Loucy (cell line): ENCODE measurements around the gene NOX5.

Experiments used
- H2AFZ ChIP-seq: fragments of 200-600 bp; sonication (generic); 2 replicates; pipeline ENCODE4 v1.6.0; 2016; ENCODE audit warnings: antibody characterized with exemption, mild to moderate bottlenecking, low read length, moderate library complexity
- H3F3A ChIP-seq: fragments of 200-600 bp; 2 replicates; pipeline ENCODE4 v1.6.0; 2016; ENCODE audit warnings: antibody characterized with exemption, low read depth, mild to moderate bottlenecking
- H3K27me3 ChIP-seq: fragments of 200-600 bp; sonication (generic); 2 replicates; pipeline ENCODE4 v1.6.1; 2014; ENCODE audit warnings: low read length, mild to moderate bottlenecking; ENCODE audit not compliant: insufficient read depth, poor library complexity, severe bottlenecking
- H3K36me3 ChIP-seq: fragments of 200-600 bp; sonication (generic); 2 replicates; pipeline ENCODE4 v1.6.1; 2016; ENCODE audit warnings: low read length; ENCODE audit not compliant: insufficient read depth
- H3K4me1 ChIP-seq: fragments of 200-600 bp; sonication (generic); 2 replicates; pipeline ENCODE4 v1.5.1; 2014; ENCODE audit warnings: low read length, mild to moderate bottlenecking; ENCODE audit not compliant: insufficient read depth, poor library complexity, severe bottlenecking
- H3K4me2 ChIP-seq: fragments of 200-600 bp; sonication (generic); 2 replicates; pipeline ENCODE4 v1.6.0; 2014; ENCODE audit warnings: antibody characterized with exemption, low read length, low read depth, mild to moderate bottlenecking; ENCODE audit not compliant: poor library complexity, severe bottlenecking
- H3K4me3 ChIP-seq: fragments of 200-600 bp; sonication (generic); 2 replicates; pipeline ENCODE4 v1.5.1; 2014; ENCODE audit warnings: low read length, mild to moderate bottlenecking, mixed read lengths; ENCODE audit not compliant: poor library complexity, severe bottlenecking
- H3K79me2 ChIP-seq: fragments of 200-600 bp; sonication (generic); 2 replicates; pipeline ENCODE4 v1.6.1; 2014; ENCODE audit warnings: low read length; ENCODE audit not compliant: insufficient read depth
- H3K9ac ChIP-seq: fragments of 200-600 bp; sonication (generic); 2 replicates; pipeline ENCODE4 v1.6.0; 2014; ENCODE audit warnings: mild to moderate bottlenecking, low read depth, low read length, moderate library complexity; ENCODE audit not compliant: poor library complexity, severe bottlenecking
- H3K9me2 ChIP-seq: fragments of 200-600 bp; sonication (generic); replicated peaks from 2 replicates; pipeline ENCODE4 v1.6.1; 2016; ENCODE audit warnings: low read depth, low read length, mixed read lengths
- H3K9me3 ChIP-seq: fragments of 200-600 bp; sonication (generic); 2 replicates; pipeline ENCODE4 v1.6.1; 2014; ENCODE audit warnings: mild to moderate bottlenecking, antibody characterized with exemption, low read length, low read depth; ENCODE audit not compliant: insufficient read depth
- H4K20me1 ChIP-seq: fragments of 200-600 bp; sonication (generic); 2 replicates; pipeline ENCODE4 v1.6.0; 2014; ENCODE audit warnings: antibody characterized with exemption, low read length, mild to moderate bottlenecking; ENCODE audit not compliant: insufficient read depth, poor library complexity, severe bottlenecking
- EZH2phosphoT487 ChIP-seq: fragments of 200-600 bp; IDR thresholded peaks from 2 replicates; pipeline ENCODE4 v1.6.1; 2018; ENCODE audit warnings: antibody characterized with exemption, mild to moderate bottlenecking, moderate library complexity, borderline replicate concordance
- TF ChIP-seq, protein P1 (sequence below): fragments of 200-600 bp; sonication (generic); conservative IDR thresholded peaks from 2 replicates; pipeline ENCODE4 v1.5.1; 2014; ENCODE audit warnings: mild to moderate bottlenecking, antibody characterized with exemption, low read length

NOX5 gene

DNA sequence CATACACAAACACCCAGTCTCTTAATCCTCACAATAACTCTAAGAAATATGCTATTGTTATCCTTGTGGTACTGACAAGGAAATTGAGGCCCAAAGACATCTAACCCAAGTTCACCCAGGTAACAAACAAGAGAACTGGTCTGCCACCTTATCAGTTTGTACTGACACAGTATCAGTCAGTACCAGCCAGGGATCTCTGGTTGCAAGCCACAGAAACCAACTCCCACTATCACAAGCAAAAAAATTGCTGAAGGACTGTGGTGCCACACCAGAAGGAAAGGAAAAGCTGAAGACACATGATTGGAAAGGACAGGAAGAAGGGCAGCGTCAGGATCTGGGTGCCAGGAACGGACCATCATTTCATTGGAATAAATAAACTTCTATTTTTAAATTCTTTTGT, 82.1 kb downstream of the NOX5 start:
- TF ChIP-seq, protein P1, sequence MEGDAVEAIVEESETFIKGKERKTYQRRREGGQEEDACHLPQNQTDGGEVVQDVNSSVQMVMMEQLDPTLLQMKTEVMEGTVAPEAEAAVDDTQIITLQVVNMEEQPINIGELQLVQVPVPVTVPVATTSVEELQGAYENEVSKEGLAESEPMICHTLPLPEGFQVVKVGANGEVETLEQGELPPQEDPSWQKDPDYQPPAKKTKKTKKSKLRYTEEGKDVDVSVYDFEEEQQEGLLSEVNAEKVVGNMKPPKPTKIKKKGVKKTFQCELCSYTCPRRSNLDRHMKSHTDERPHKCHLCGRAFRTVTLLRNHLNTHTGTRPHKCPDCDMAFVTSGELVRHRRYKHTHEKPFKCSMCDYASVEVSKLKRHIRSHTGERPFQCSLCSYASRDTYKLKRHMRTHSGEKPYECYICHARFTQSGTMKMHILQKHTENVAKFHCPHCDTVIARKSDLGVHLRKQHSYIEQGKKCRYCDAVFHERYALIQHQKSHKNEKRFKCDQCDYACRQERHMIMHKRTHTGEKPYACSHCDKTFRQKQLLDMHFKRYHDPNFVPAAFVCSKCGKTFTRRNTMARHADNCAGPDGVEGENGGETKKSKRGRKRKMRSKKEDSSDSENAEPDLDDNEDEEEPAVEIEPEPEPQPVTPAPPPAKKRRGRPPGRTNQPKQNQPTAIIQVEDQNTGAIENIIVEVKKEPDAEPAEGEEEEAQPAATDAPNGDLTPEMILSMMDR: no peak
- TF ChIP-seq EZH2phosphoT487: no peak
- Histone ChIP-seq H3F3A (no peaks in the 10 kb centered on the region), H3K4me2 (no peak overlapping the region)

DNA sequence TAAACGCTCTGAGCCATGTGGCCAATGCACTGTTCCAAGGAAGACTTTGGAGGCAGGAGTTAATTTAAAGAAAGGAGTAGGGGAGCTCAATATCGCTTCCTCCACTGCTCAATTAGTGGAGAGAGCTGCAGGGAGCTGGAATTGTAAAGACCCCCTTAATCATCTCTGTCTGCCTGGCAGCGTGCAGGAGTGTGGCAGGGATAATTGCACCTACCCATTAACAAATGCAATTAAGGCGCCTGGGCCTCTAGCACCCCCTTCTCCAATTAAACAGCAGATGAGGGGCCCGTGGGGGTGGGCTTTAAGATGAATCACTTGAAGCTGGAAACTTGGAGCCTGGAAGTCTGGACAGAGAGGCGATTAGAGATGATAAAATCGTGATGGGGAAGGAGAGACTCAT, 84.3 kb downstream of the NOX5 start:
- no peaks in the 10 kb centered on the region for H3F3A ChIP-seq
- H3K36me3 ChIP-seq: no peaks in the 10 kb centered on the region
- H4K20me1 ChIP-seq: no peaks in the 10 kb centered on the region
- H3K4me1 ChIP-seq: no peaks in the 10 kb centered on the region
- peaks cover 93% of the 10 kb centered on the region for H3K27me3 ChIP-seq
- no peak for TF ChIP-seq EZH2phosphoT487
- TF ChIP-seq, protein P1: no peak
- no peak overlapping the region for H3K4me3 ChIP-seq
- no peak overlapping the region for H2AFZ ChIP-seq
- no peak overlapping the region for H3K4me2 ChIP-seq
- no peaks in the 10 kb centered on the region for H3K79me2 ChIP-seq
- no peaks in the 10 kb centered on the region for H3K9me2 ChIP-seq
- no peak overlapping the region for H3K9ac ChIP-seq
- H3K9me3 ChIP-seq: no peaks in the 10 kb centered on the region

More for the DNA sequence above, 82.1 kb downstream of the NOX5 start:
- Histone ChIP-seq H2AFZ (no peak overlapping the region), H3K9me3 (no peaks in the 10 kb centered on the region), H4K20me1 (no peaks in the 10 kb centered on the region), H3K36me3 (no peaks in the 10 kb centered on the region), H3K27me3 (peaks cover 74% of the 10 kb centered on the region), H3K9me2 (no peaks in the 10 kb centered on the region), H3K79me2 (no peaks in the 10 kb centered on the region), H3K4me1 (no peaks in the 10 kb centered on the region), H3K9ac (no peak overlapping the region), H3K4me3 (no peak overlapping the region)

DNA sequence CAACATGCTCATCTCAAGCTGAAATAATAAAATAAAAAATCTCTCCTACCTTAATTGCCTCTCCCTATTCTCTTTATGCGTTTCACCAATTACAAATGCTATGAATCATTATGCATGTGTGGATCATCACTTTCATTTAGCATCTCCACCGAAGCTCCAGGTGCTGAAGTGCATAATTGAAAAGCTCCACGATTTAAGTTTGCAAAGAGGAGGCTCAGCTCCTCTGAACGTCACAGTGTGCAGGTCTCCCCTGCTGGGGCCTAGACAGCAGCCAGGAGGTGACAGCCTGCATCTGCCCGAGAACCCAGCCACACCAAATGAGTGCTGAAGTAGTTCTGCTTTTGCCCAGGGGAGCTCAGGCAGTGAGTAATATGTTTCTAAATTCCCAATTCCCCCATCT, 85.4 kb downstream of the NOX5 start:
- H2AFZ ChIP-seq: no peak overlapping the region
- no peaks in the 10 kb centered on the region for H4K20me1 ChIP-seq
- H3K36me3 ChIP-seq: no peaks in the 10 kb centered on the region
- no peak for TF ChIP-seq EZH2phosphoT487
- TF ChIP-seq, protein P1: no peak
- no peak overlapping the region for H3K4me3 ChIP-seq
- H3K9ac ChIP-seq: no peak overlapping the region
- H3K27me3 ChIP-seq: peaks cover 90% of the 10 kb centered on the region
- H3K4me1 ChIP-seq: peaks cover 4% of the 10 kb centered on the region
- no peak overlapping the region for H3K4me2 ChIP-seq
- no peaks in the 10 kb centered on the region for H3K79me2 ChIP-seq
- H3F3A ChIP-seq: no peaks in the 10 kb centered on the region
- no peaks in the 10 kb centered on the region for H3K9me3 ChIP-seq
- no peaks in the 10 kb centered on the region for H3K9me2 ChIP-seq
